ENCODE measurements around the gene MYO3B. TPM values are rescaled to one million over a fixed set of nuclear protein-coding genes. Genes with fewer than 3 reads are reported as not detected.

The MYO3B gene
- total and polyA plus RNA-seq, 5 donors: not detected

DNA sequence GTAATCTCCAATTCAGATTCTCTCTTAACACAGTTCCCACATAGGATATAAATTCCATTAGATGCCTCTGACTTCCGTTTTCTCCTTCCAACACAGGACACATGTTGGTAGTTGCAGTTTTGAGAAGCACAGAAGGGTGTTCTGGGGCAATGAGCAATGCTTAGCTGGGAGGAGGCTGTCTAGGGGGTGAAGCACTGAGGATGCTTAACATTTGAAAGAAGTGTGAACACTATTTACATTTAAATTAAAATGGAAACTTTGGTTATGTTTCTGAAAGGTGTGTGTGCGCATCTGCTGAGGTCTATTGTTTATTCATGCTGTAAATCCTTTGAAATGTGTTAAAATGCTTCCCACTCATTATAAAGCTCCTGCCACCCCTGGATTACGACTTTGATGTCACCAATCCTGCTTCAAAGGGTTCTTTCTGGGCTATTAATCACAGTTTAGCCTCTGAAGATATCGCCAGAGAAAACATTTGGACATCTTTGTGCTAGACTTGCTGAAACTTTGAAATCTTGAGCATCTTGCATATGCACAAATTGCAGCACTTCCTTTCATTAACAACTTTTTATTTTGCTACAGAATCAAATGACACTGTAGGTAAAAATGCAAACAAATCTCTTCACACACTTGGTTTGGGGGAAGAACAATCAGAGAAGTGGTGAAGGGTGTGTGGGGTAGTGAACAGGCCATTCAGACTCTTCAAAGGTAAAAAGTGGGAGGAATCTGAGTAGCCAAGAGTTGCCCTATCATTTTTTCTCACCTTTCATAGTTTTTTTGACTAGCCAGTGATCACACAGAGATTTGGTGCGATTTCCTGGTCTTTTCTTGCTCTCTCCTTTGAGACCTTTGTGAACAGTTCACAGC is 258.4 kb downstream of the MYO3B start:
- no peak for ATAC-seq
- intact Hi-C loops (cut with DNase I): no loop called here
- 46% methylated on average over 5 of the region's 5 CpGs for WGBS
- Histone ChIP-seq H3K9me3 (ENCODE audit: control insufficient read depth, low read length) (no peaks in the 10 kb centered on the region), H3K4me3 (ENCODE audit: low read length) (no peak overlapping the region), H3K4me1 (ENCODE audit: control insufficient read depth, insufficient read depth, low read length) (no peaks in the 10 kb centered on the region), H3K27ac (ENCODE audit: low read length) (no peak overlapping the region), H3K27me3 (ENCODE audit: control insufficient read depth, insufficient read depth) (no peaks in the 10 kb centered on the region)
- DNase-seq: no peak

DNA sequence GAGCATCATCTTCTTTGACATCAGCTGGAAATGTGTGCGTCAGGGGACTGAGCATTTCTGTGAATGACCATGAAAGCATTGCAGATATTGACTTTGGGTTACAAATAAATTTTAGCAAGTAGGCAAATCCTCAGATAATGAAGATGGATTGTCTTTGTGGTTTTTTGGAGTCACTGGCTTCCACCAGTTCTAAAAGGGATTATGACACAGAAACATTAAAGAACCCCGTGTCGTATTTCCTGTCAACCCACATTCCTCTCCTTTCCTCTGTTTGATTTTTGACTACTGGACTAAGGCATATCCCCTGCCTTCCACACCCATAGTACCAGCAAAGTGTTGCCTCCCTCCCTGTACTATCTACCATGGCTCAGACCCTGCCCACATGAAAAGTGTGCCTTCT is 268.1 kb downstream of the MYO3B start:
- H3K27me3 ChIP-seq (ENCODE audit: control insufficient read depth, insufficient read depth): no peaks in the 10 kb centered on the region
- ATAC-seq: no peak
- H3K9me3 ChIP-seq (ENCODE audit: control insufficient read depth, low read length): no peaks in the 10 kb centered on the region
- DNase-seq: no peak
- WGBS: 68% methylated on average over 3 of the region's 3 CpGs
- no peak overlapping the region for H3K4me3 ChIP-seq (ENCODE audit: low read length)
- no peaks in the 10 kb centered on the region for H3K4me1 ChIP-seq (ENCODE audit: control insufficient read depth, insufficient read depth, low read length)
- no peak overlapping the region for H3K27ac ChIP-seq (ENCODE audit: low read length)
- intact Hi-C loops (cut with DNase I): no loop called here

DNA sequence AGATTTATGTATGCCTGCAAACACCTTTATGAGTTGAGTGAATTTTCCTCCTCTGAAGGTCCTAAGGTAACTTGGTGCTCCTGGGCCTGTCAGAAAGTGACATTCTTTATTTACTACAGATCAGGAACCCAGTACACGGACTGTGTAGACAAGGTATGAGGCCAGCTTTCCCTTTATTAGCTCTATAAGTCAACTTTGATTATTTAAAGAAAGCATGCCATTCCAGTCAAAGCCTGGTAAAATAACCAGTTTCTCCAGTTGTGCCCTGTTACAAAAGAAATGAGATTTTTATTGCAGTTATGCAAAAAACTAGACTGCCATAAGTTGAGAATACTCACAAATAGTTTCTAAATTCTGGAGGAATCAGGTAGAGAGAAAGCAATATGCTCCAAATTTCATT is 271.1 kb downstream of the MYO3B start:
- 85% methylated on average over 1 of the region's 1 CpG for WGBS
- Histone ChIP-seq H3K9me3 (ENCODE audit: control insufficient read depth, low read length) (no peaks in the 10 kb centered on the region), H3K4me1 (ENCODE audit: control insufficient read depth, insufficient read depth, low read length) (no peaks in the 10 kb centered on the region), H3K4me3 (ENCODE audit: low read length) (no peak overlapping the region), H3K27ac (ENCODE audit: low read length) (no peak overlapping the region), H3K27me3 (ENCODE audit: control insufficient read depth, insufficient read depth) (no peaks in the 10 kb centered on the region)
- DNase-seq (no peak), ATAC-seq (no peak)
- intact Hi-C loops (cut with DNase I): no loop called here

DNA sequence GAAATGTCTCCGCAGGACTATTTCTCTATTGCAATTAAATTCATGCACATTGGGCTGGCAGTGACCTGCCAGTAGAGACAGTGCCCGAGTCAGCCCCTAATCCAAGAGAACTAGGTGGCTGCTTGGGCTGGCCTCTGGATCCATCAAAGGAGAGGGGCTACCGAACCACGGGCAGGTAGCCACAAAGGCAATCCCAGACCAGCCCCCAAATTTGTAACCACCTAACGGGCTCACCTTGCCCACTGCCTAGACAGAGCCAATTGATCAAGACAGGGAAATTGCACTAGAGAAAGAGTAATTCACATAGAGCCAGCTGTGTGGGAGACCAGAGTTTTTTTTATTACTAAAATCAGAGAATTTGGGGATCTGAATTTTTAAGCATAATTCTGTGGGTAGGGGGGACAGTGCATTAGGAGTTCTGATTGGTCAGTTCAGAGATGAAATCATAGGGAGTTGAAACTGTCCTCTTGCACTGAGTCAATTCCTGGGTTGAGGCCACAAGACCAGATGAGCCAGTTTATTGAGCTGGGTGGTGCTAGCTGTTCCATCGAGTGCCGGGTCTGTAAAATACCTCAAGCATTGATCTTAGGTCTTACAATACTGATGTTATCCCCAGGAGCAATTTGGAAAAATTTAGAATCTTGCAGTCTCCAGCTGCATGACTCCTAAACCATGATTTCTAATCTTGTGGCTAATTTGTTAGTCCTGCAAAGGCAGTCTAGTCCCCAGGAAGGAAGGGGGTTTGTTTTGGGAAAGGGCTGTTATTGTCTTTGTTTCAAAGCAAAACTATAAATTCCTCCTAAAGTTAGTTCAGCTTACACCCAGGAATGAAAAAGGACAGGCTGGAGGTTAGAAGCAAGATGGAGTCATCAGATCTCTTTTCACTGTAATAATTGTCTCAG is 276.8 kb downstream of the MYO3B start:
- 92% methylated on average over 7 of the region's 7 CpGs for WGBS
- ATAC-seq (no peak), DNase-seq (no peak)
- intact Hi-C loops (cut with DNase I): no loop called here
- Histone ChIP-seq H3K4me3 (ENCODE audit: low read length) (no peak overlapping the region), H3K4me1 (ENCODE audit: control insufficient read depth, insufficient read depth, low read length) (no peaks in the 10 kb centered on the region), H3K9me3 (ENCODE audit: control insufficient read depth, low read length) (no peaks in the 10 kb centered on the region), H3K27ac (ENCODE audit: low read length) (no peak overlapping the region), H3K27me3 (ENCODE audit: control insufficient read depth, insufficient read depth) (no peaks in the 10 kb centered on the region)

DNA sequence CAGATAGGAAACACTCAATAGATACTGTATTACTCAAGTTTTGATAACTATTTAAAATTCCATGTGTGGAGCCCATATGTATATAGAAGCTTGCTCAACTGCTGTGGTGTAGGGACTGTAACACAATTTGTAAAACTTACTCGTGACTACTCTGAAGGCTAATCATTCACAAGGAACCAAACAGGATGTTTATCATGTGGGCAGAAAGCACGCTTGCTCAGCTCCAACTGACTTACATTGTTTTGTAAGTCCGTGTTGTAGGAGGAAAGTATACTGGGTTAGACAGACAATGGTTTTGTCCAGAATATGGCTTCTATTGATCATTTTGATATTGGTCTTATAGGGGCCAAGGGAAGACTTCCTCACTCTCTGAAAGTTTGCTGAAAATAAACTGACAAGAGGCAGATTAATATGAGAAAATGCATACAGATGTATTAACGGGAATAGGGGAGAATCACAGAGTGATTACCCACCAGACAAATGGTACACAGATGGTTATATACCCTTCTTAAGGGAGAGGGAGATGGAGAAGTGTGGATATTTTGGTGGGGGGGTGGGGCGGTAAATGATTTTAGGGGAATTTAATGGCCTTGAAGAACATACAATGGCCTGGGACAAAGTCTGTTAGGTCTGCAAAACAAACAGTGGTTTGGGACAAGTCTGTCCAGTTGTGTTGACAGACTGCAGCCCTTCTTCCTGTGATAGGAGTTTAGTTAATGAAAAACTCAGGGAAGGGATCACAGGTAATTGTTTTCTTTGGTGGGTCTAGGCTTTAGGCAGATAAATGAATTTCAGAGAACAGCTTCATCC is 277.9 kb downstream of the MYO3B start:
- intact Hi-C loops (cut with DNase I): no loop called here
- WGBS: 66% methylated on average over 5 of the region's 5 CpGs
- H3K4me1 ChIP-seq (ENCODE audit: control insufficient read depth, insufficient read depth, low read length): no peaks in the 10 kb centered on the region

DNA sequence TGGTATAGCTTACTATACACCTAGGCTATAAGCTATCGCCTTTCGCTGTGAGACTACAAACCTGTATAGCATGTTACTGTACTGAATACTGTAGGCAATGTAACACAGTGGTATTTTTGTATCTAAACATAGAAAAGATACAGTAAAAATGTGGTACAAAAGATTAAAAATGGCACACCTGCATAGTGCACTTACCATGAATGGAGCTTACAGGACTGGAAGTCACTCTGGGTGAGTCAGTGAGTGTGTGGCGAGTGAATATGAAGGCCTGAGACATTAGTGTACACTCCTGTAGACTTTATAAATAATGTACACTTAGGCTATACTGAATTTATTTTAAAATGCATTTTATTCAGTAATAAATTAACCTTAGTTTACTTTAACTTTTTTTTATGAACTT is 279.0 kb downstream of the MYO3B start:
- WGBS: 97% methylated on average over 3 of the region's 3 CpGs
- ATAC-seq (no peak), DNase-seq (no peak)
- intact Hi-C loops (cut with DNase I): no loop called here
- no peaks in the 10 kb centered on the region for H3K27me3 ChIP-seq (ENCODE audit: control insufficient read depth, insufficient read depth)
- H3K9me3 ChIP-seq (ENCODE audit: control insufficient read depth, low read length): no peaks in the 10 kb centered on the region
- no peak overlapping the region for H3K27ac ChIP-seq (ENCODE audit: low read length)
- H3K4me1 ChIP-seq (ENCODE audit: control insufficient read depth, insufficient read depth, low read length): no peaks in the 10 kb centered on the region
- no peak overlapping the region for H3K4me3 ChIP-seq (ENCODE audit: low read length)

More for the DNA sequence above, 277.9 kb downstream of the MYO3B start:
- H3K4me3 ChIP-seq (ENCODE audit: low read length): no peak overlapping the region
- H3K27ac ChIP-seq (ENCODE audit: low read length): no peak overlapping the region
- no peak for DNase-seq
- no peak for ATAC-seq
- no peaks in the 10 kb centered on the region for H3K27me3 ChIP-seq (ENCODE audit: control insufficient read depth, insufficient read depth)
- no peaks in the 10 kb centered on the region for H3K9me3 ChIP-seq (ENCODE audit: control insufficient read depth, low read length)

DNA sequence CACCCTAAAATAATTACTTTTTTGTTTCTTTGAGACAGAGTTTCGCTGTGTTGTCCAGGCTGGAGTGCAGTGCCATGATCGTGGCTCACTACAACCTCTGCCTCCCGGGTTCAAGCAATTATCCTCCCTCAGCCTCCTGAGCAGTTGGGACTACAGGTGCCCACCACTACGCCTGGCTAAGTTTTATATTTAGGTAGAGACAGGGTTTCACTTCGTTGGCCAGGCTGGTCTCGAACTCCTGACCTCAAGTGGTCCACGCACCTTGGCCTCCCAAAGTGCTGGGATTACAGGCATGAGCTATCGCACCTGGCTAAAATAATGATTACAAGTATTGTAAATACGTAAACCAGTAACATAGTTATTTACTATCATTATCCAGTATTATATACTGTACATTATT is 279.8 kb downstream of the MYO3B start:
- Histone ChIP-seq H3K4me3 (ENCODE audit: low read length) (no peak overlapping the region), H3K9me3 (ENCODE audit: control insufficient read depth, low read length) (no peaks in the 10 kb centered on the region), H3K27ac (ENCODE audit: low read length) (no peak overlapping the region), H3K27me3 (ENCODE audit: control insufficient read depth, insufficient read depth) (no peaks in the 10 kb centered on the region), H3K4me1 (ENCODE audit: control insufficient read depth, insufficient read depth, low read length) (no peaks in the 10 kb centered on the region)
- DNase-seq (no peak), ATAC-seq (no peak)
- intact Hi-C loops (cut with DNase I): no loop called here
- 96% methylated on average over 9 of the region's 9 CpGs for WGBS

DNA sequence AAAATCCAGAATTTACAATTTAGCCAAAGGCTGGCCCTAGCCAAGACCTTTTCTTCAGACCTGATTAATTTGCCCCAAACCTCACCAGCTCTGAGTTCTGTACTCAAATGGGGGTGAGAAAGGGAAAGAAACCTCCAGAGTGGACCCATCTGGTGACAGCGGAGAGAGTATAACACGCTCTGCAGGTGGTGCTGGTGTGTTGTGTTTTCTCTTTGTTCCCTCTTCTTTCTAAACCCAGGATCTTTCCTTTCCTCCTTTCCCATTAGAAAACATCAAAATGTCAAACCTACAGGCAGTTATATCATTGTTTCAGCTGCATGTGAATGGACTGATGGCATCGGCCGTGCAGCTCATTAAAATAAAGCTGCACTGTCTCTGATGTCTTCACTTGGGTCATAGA is 283.9 kb downstream of the MYO3B start:
- H3K4me3 ChIP-seq (ENCODE audit: low read length): no peak overlapping the region
- WGBS: 75% methylated on average over 4 of the region's 4 CpGs
- ATAC-seq (no peak), DNase-seq (no peak)
- intact Hi-C loops (cut with DNase I): no loop called here
- no peaks in the 10 kb centered on the region for H3K27me3 ChIP-seq (ENCODE audit: control insufficient read depth, insufficient read depth)
- H3K9me3 ChIP-seq (ENCODE audit: control insufficient read depth, low read length): no peaks in the 10 kb centered on the region
- no peaks in the 10 kb centered on the region for H3K4me1 ChIP-seq (ENCODE audit: control insufficient read depth, insufficient read depth, low read length)
- H3K27ac ChIP-seq (ENCODE audit: low read length): no peak overlapping the region

DNA sequence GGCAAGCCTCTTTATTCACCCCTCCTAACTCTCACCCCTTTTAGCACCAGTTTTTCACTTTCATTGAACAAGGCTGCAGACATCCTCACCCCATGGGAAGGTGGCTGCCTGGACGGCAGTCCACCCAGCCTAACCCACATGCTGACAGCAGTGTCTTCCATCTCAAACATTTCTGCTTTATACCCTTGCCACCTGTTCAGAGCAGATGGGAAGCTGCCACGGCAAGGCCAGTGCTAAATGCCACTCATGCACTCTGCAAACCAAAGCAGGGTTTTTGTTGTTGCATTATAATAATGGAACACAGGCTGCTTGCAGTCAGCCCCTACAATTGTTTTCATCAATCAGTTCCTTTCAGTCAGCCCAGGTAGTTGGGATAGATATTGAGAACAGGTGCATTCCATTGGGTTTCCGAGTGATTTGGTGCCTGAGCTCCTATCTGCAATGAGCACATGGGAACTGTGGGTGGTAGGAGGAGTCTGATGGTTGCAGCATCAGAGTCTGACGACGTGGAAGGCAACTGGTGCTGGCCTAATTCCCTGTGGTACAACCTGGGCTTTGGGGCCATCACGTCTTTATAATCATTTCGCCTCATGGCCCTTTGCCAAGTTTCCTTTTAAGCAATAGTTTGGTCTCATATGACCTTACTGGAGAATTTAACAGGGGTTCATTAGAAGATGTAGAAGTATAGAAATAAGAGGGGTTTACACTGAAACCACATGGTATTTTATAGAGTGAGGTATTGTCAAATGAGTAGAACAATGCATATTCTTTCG is 284.7 kb downstream of the MYO3B start:
- Histone ChIP-seq H3K4me1 (ENCODE audit: control insufficient read depth, insufficient read depth, low read length) (no peaks in the 10 kb centered on the region), H3K4me3 (ENCODE audit: low read length) (no peak overlapping the region), H3K27ac (ENCODE audit: low read length) (no peak overlapping the region), H3K9me3 (ENCODE audit: control insufficient read depth, low read length) (no peaks in the 10 kb centered on the region), H3K27me3 (ENCODE audit: control insufficient read depth, insufficient read depth) (no peaks in the 10 kb centered on the region)
- intact Hi-C loops (cut with DNase I): no loop called here
- 57% methylated on average over 8 of the region's 8 CpGs for WGBS
- ATAC-seq (no peak), DNase-seq (no peak)

DNA sequence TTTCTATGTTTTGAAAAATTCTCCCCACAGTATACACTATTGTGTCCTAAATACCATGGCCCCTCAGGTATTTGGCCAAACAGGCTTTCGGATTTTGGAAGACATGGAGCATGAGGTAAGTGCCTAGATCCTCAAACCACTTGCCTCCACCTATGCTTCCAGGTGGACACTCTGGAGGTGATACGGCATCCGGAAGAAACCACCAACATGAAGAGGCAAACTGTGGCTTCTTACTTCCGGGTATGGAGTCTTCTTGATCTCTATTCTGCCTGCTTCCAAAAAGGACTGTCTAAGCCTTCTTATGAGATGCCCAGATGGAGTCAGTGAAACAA is 285.2 kb downstream of the MYO3B start:
- 97% methylated on average over 4 of the region's 4 CpGs for WGBS
- no peak for ATAC-seq
- intact Hi-C loops (cut with DNase I): no loop called here

More for the DNA sequence above, 285.2 kb downstream of the MYO3B start:
- H3K4me3 ChIP-seq (ENCODE audit: low read length): no peak overlapping the region
- no peaks in the 10 kb centered on the region for H3K9me3 ChIP-seq (ENCODE audit: control insufficient read depth, low read length)
- no peak for DNase-seq
- no peaks in the 10 kb centered on the region for H3K4me1 ChIP-seq (ENCODE audit: control insufficient read depth, insufficient read depth, low read length)
- no peaks in the 10 kb centered on the region for H3K27me3 ChIP-seq (ENCODE audit: control insufficient read depth, insufficient read depth)
- no peak overlapping the region for H3K27ac ChIP-seq (ENCODE audit: low read length)

Measured in right cardiac atrium (tissue), 5 donors.